Gastroesophageal sphincter (tissue), 3 donors: ENCODE results near the gene OR13C9.

Source experiments
- CTCF ChIP-seq, 4 experiments: fragments of 200-600 bp in 2 of 4; fragments of 450-650 bp in 2 of 4; sonication (generic) in 1 of 4; IDR thresholded peaks; one replicate each; pipeline ENCODE4 v1.5.1; 2017 to 2019; ENCODE audit warnings: antibody characterized with exemption in 4 of 4, mild to moderate bottlenecking in 2 of 4, moderate library complexity in 2 of 4
- EP300 ChIP-seq: sonication (generic); formaldehyde crosslinking; IDR thresholded peaks from one replicate; pipeline ENCODE4 v1.6.1; 2017; ENCODE audit warnings: antibody characterized with exemption, mild to moderate bottlenecking
- POLR2A ChIP-seq, 2 donors: fragments of 450-650 bp; IDR thresholded peaks; one replicate each; pipeline ENCODE4 v1.6.1; 2017; ENCODE audit warnings: antibody characterized with exemption in 2 of 2, mild to moderate bottlenecking in 2 of 2, moderate library complexity in 1 of 2
- POLR2AphosphoS5 ChIP-seq: sonication (generic); formaldehyde crosslinking; IDR thresholded peaks from one replicate; pipeline ENCODE4 v1.6.1; 2017; ENCODE audit warnings: antibody characterized with exemption

GRCh38 chr9:104604801-104605200 lies 13.2 kb downstream of the OR13C9 start:
- TF ChIP-seq CTCF (IDR thresholded peaks at IDR 0.05) (no peak), EP300 (no peak), POLR2AphosphoS5 (no peak), POLR2A (IDR thresholded peaks at IDR 0.05) (no peak)
